IMR-90 (cell line): ENCODE measurements around the gene DYNLRB1. TPM values are rescaled to one million over a fixed set of nuclear protein-coding genes. Genes with fewer than 3 reads are reported as not detected.

Experiments
- BHLHE40 ChIP-seq: fragments of 150-350 bp; IDR thresholded peaks from 2 replicates; pipeline ENCODE4 v1.6.1; 2016; ENCODE audit warnings: mild to moderate bottlenecking, low read depth, low read length
- MAZ ChIP-seq: IDR thresholded peaks from 2 replicates; pipeline ENCODE4 v1.6.1; 2012; ENCODE audit warnings: low read depth, mild to moderate bottlenecking, low read length, improper control_type of control experiment, moderate library complexity, borderline replicate concordance
- NFE2L2 ChIP-seq: fragments of 150-350 bp; IDR thresholded peaks from 2 replicates; pipeline ENCODE4 v1.6.1; 2016; ENCODE audit warnings: low read depth, mild to moderate bottlenecking, low read length
- RFX5 ChIP-seq: IDR thresholded peaks from 2 replicates; pipeline ENCODE4 v1.8.0; 2012; ENCODE audit warnings: low read depth, mild to moderate bottlenecking, low read length, moderate library complexity
- polyA plus RNA-seq, 3 experiments: library from polyadenylated mRNA; depleted of rRNA; stranded (reverse); fragments of >200 nt; gene quantifications; 2 replicates each; pipeline ENCODE4 v1.2.3, GENCODE V29; 2012; ENCODE audit warnings: low replicate concordance in 1 of 3
- total RNA-seq: library from RNA; depleted of rRNA; stranded (reverse); fragments of >200 nt; gene quantifications from 2 replicates; pipeline ENCODE4 v1.2.3, GENCODE V29; 2012

Gene DYNLRB1
- total and polyA plus RNA-seq, 2 of the 4 experiments (the other 2 are of a cell fraction) = 82.4 to 380 TPM

GRCh38 chr20:34558320-34559218 lies 42.3 kb downstream of the DYNLRB1 start, which contains the start of gene MAP1LC3A (continued):
- TF ChIP-seq NFE2L2 (0 out of 2 replicates have a peak, but pooled peaks have one; percentile 20), MAZ (0 out of 2 replicates have a peak, but pooled peaks have one; percentile 51), RFX5 (no peak), BHLHE40 (no peak)
